SK-N-SH (cell line): ENCODE measurements around the gene PRDX5. TPM values are rescaled to one million over a fixed set of nuclear protein-coding genes. Genes with fewer than 3 reads are reported as not detected.

Source experiments
- CTCF ChIA-PET: fragments of 300-600, 350-600 bp; formaldehyde crosslinking; extraction: SDS; loops from one replicate; lab custom pipeline; 2021; lab: Yijun Ruan, JAX
- POLR2A ChIA-PET: fragments of 350-600 bp; sonication (Branson Sonifier 250); formaldehyde crosslinking; extraction: SDS; loops from one replicate; lab custom pipeline; 2020; ENCODE audit warnings: antibody characterized with exemption, inconsistent platforms; lab: Yijun Ruan, JAX
- DNase-seq: peaks from one replicate; pipeline ENCODE4 v3.0.0; 2012
- H2AFZ ChIP-seq: fragments of 200-600 bp; sonication (generic); 2 replicates; pipeline ENCODE4 v1.8.1; 2016; ENCODE audit warnings: antibody characterized with exemption, mild to moderate bottlenecking, low read depth
- H3F3A ChIP-seq: fragments of 200-600 bp; sonication (generic); replicated peaks from 2 replicates; pipeline ENCODE3; 2016; ENCODE audit warnings: antibody characterized with exemption, mild to moderate bottlenecking; ENCODE audit not compliant: insufficient read depth
- H3K27ac ChIP-seq, 2 experiments: fragments of 200-500 bp in 1 of 2; fragments of 200-600 bp in 1 of 2; sonication (Bioruptor generic) in 1 of 2; sonication (generic), shearing (Covaris generic) in 1 of 2; 2 replicates each; pipeline versions ENCODE4 v1.5.1 to v1.6.1; 2014 to 2016; ENCODE audit warnings: low read depth in 2 of 2, inconsistent platforms in 1 of 2, low read length in 1 of 2, mild to moderate bottlenecking in 1 of 2, mixed read lengths in 1 of 2
- H3K27me3 ChIP-seq: fragments of 200-600 bp; sonication (generic), shearing (Covaris generic); 2 replicates; pipeline ENCODE4 v1.6.1; 2016; ENCODE audit warnings: mixed run types; ENCODE audit not compliant: insufficient read depth
- H3K36me3 ChIP-seq, 2 experiments: fragments of 200-500 bp in 1 of 2; fragments of 200-600 bp in 1 of 2; sonication (Bioruptor generic) in 1 of 2; sonication (generic) in 1 of 2; replicated peaks in 1 of 2; 2 replicates each; pipeline versions ENCODE3 to v1.5.1; 2014 to 2016; ENCODE audit warnings: low read length in 1 of 2, mild to moderate bottlenecking in 1 of 2; ENCODE audit not compliant: insufficient read depth in 2 of 2, control insufficient read depth in 1 of 2
- H3K4me1 ChIP-seq, 2 experiments: fragments of 200-500 bp in 1 of 2; fragments of 200-600 bp in 1 of 2; sonication (Bioruptor generic) in 1 of 2; sonication (generic), shearing (Covaris generic) in 1 of 2; 2 replicates each; pipeline versions ENCODE4 v1.5.1 to v1.6.1; 2014 to 2016; ENCODE audit warnings: low read depth in 1 of 2, low read length in 1 of 2, mixed run types in 1 of 2; ENCODE audit not compliant: insufficient read depth in 2 of 2, control insufficient read depth in 1 of 2
- H3K4me2 ChIP-seq: fragments of 200-600 bp; sonication (generic), shearing (Covaris generic); 2 replicates; pipeline ENCODE4 v1.6.1; 2017; ENCODE audit warnings: mixed run types
- H3K4me3 ChIP-seq, 2 experiments: fragments of 200-500 bp in 1 of 2; fragments of 200-600 bp in 1 of 2; sonication (Bioruptor generic) in 1 of 2; sonication (generic), shearing (Covaris generic) in 1 of 2; 2 replicates each; pipeline versions ENCODE4 v1.5.1 to v1.8.1; 2014 to 2016; ENCODE audit warnings: low read depth in 2 of 2, inconsistent platforms in 1 of 2, low read length in 1 of 2, mild to moderate bottlenecking in 1 of 2, mixed read lengths in 1 of 2, moderate library complexity in 1 of 2
- H3K79me2 ChIP-seq: fragments of 200-600 bp; sonication (generic); 2 replicates; pipeline ENCODE4 v1.8.1; 2017; ENCODE audit warnings: mild to moderate bottlenecking; ENCODE audit not compliant: insufficient read depth
- H3K9ac ChIP-seq: fragments of 200-600 bp; sonication (generic); 2 replicates; pipeline ENCODE4 v1.6.1; 2017; ENCODE audit warnings: mixed run types
- H3K9me2 ChIP-seq: fragments of 200-600 bp; sonication (generic); 2 replicates; pipeline ENCODE4 v1.6.1; 2017; ENCODE audit warnings: mixed run types
- H3K9me3 ChIP-seq: fragments of 200-600 bp; sonication (generic); 2 replicates; pipeline ENCODE4 v1.6.1; 2017; ENCODE audit warnings: mixed run types, mild to moderate bottlenecking, moderate library complexity
- H4K20me1 ChIP-seq: fragments of 200-600 bp; sonication (generic); 2 replicates; pipeline ENCODE4 v1.6.1; 2017; ENCODE audit warnings: mild to moderate bottlenecking, mixed run types; ENCODE audit not compliant: insufficient read depth
- CTCF ChIP-seq: fragments of 200-600 bp; sonication (generic); IDR thresholded peaks from 2 replicates; pipeline ENCODE4 v1.6.1; 2017; ENCODE audit warnings: antibody characterized with exemption, mild to moderate bottlenecking, moderate library complexity
- ELF1 ChIP-seq: IDR thresholded peaks from 2 replicates; pipeline ENCODE4 v1.4.0; 2012
- EP300 ChIP-seq, 2 experiments: IDR thresholded peaks; 2 replicates each; pipeline versions ENCODE4 v1.4.0 to v1.6.1; 2012; ENCODE audit warnings: borderline replicate concordance in 1 of 2, low read depth in 1 of 2, low read length in 1 of 2
- GABPA ChIP-seq: IDR thresholded peaks from 2 replicates; pipeline ENCODE4 v1.4.0; 2012; ENCODE audit warnings: low read depth, mild to moderate bottlenecking
- GATA2 ChIP-seq: sonication (generic); formaldehyde crosslinking; IDR thresholded peaks from 2 replicates; pipeline ENCODE4 v1.5.0; 2020; ENCODE audit warnings: mild to moderate bottlenecking, missing genetic modification reagents
- JUND ChIP-seq: IDR thresholded peaks from 2 replicates; pipeline ENCODE4 v1.4.0; 2012
- MEF2A ChIP-seq: IDR thresholded peaks from 2 replicates; pipeline ENCODE4 v1.4.0; 2012; ENCODE audit warnings: low read depth, borderline replicate concordance
- NRF1 ChIP-seq: IDR thresholded peaks from 2 replicates; pipeline ENCODE4 v1.6.1; 2012; ENCODE audit warnings: low read depth, mild to moderate bottlenecking, low read length
- PBX3 ChIP-seq: IDR thresholded peaks from 2 replicates; pipeline ENCODE4; 2012
- POLR2AphosphoS5 ChIP-seq: IDR thresholded peaks from 2 replicates; pipeline ENCODE4 v1.6.1; 2012; ENCODE audit warnings: low read depth, low read length
- RAD21 ChIP-seq: IDR thresholded peaks from 2 replicates; pipeline ENCODE4 v1.6.1; 2012; ENCODE audit warnings: mild to moderate bottlenecking, low read length
- RCOR1 ChIP-seq: fragments of 150-350 bp; IDR thresholded peaks from 2 replicates; pipeline ENCODE4 v1.6.1; 2017; ENCODE audit warnings: antibody characterized with exemption, low read length
- TEAD4 ChIP-seq: IDR thresholded peaks from 2 replicates; pipeline ENCODE4 v1.4.0; 2012; ENCODE audit warnings: mild to moderate bottlenecking, borderline replicate concordance; ENCODE audit not compliant: insufficient read depth
- ZBTB33 ChIP-seq: IDR thresholded peaks from 2 replicates; pipeline ENCODE4 v1.4.0; 2012; ENCODE audit warnings: low read depth, borderline replicate concordance
- WGBS: methylation state at CpG from one replicate; pipeline ENCODE4 v1.1.6; 2017; ENCODE audit warnings: low lambda C conversion rate; 5-methylcytosine and 5-hydroxymethylcytosine counted together
- polyA plus RNA-seq, 3 experiments: library from polyadenylated mRNA; depleted of rRNA; stranded (reverse); fragments of >200 nt; gene quantifications; 2 replicates each; pipeline ENCODE4 v1.2.3, GENCODE V29; 2012
- TF ChIP-seq, protein P1 (sequence below): fragments of 150-350 bp; IDR thresholded peaks from 2 replicates; pipeline ENCODE4 v1.6.1; 2016; ENCODE audit warnings: mild to moderate bottlenecking, low read depth, low read length
- TF ChIP-seq, protein P2 (sequence below): IDR thresholded peaks from 2 replicates; pipeline ENCODE4 v1.4.0; 2012; ENCODE audit warnings: low read depth, borderline replicate concordance

Gene PRDX5
- polyA plus RNA-seq, 1 of the 3 experiments (the other 2 are of a cell fraction): 1,000 TPM

DNA sequence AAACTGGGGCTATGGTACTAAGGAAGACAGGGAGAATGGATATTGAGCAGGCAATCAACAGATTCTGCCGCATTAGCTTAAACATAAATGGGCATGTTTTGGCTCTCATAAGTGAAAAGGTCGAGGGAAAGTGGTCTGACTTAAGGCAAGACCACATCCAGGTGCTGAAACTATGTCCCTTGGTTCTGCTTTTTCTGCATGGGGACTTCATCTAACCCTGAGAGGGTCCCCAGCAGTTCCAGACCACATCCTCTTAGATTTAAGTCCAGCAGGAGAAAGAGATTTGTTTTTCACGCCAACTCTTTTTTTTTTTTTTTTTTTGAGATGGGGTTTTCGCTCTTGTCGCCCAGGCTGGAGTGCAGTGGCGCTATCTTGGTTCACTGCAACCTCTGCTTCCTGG is 46.5 kb downstream of the PRDX5 start:
- Histone ChIP-seq H3K27ac (no peak overlapping the region), H3K36me3 (peaks cover 25 to 54% of the 10 kb centered on the region in 2 experiments)
- POLR2A ChIA-PET: no interaction called here

DNA sequence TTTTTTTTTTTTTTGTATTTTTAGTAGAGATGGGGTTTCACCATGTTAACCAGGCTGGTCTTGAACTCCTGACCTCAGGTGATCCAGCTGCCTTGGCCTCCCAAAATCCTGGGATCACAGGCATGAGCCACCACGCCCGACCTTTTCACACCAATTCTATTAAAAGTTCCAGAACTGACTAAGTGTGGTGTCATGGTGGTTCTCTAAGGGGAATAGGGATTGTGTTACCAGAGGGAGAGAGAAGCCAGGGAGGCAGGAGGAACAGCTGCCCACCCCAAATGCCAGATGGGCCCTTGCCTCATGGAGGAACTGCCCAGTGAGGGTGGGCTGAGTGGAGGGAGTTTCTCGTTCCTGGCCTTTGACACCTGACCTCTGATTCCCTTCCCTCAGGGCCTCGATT is 47.0 kb downstream of the PRDX5 start:
- H3K27me3 ChIP-seq: no peaks in the 10 kb centered on the region
- H3K79me2 ChIP-seq: peaks cover 22% of the 10 kb centered on the region; the same call in 1 of the 2 replicates
- no peaks in the 10 kb centered on the region for H3K9me2 ChIP-seq
- ChIA-PET POLR2A (no interaction called here), CTCF (no interaction called here)
- H3K9me3 ChIP-seq: no peaks in the 10 kb centered on the region
- no peak overlapping the region for H3K27ac ChIP-seq
- DNase-seq: no peak
- WGBS: 98% methylated on average over 4 of the region's 4 CpGs
- 0 out of 2 replicates have a peak, but pooled peaks cover 4% of the 10 kb centered on the region for H4K20me1 ChIP-seq
- no peak overlapping the region for H2AFZ ChIP-seq
- H3K4me1 ChIP-seq: peaks cover 4 to 6% of the 10 kb centered on the region in 2 experiments; a peak in 2 of 4 replicates
- peaks cover 3% of the 10 kb centered on the region for H3F3A ChIP-seq
- no peak overlapping the region for H3K4me2 ChIP-seq
- peaks cover 25 to 58% of the 10 kb centered on the region in 2 experiments for H3K36me3 ChIP-seq
- H3K4me3 ChIP-seq: no peak overlapping the region
- no peak overlapping the region for H3K9ac ChIP-seq
- TF ChIP-seq EP300 (IDR thresholded peaks at IDR 0.05; ENCODE audit: borderline replicate concordance in 1 of 2, low read depth in 1 of 2, low read length in 1 of 2) (no peak), RCOR1 (no peak), ZBTB33 (no peak)
- TF ChIP-seq, protein P1, sequence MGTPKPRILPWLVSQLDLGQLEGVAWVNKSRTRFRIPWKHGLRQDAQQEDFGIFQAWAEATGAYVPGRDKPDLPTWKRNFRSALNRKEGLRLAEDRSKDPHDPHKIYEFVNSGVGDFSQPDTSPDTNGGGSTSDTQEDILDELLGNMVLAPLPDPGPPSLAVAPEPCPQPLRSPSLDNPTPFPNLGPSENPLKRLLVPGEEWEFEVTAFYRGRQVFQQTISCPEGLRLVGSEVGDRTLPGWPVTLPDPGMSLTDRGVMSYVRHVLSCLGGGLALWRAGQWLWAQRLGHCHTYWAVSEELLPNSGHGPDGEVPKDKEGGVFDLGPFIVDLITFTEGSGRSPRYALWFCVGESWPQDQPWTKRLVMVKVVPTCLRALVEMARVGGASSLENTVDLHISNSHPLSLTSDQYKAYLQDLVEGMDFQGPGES: no peak

More for the DNA sequence above, 46.5 kb downstream of the PRDX5 start:
- Histone ChIP-seq H4K20me1 (0 out of 2 replicates have a peak, but pooled peaks cover 5% of the 10 kb centered on the region), H3K9me2 (no peaks in the 10 kb centered on the region), H3K27me3 (no peaks in the 10 kb centered on the region), H2AFZ (no peak overlapping the region), H3K4me3 (no peak overlapping the region), H3K79me2 (peaks cover 27% of the 10 kb centered on the region), H3K4me2 (no peak overlapping the region), H3K4me1 (peaks cover 8 to 11% of the 10 kb centered on the region in 2 experiments; a peak in 2 of 4 replicates), H3K9me3 (no peaks in the 10 kb centered on the region), H3K9ac (no peak overlapping the region), H3F3A (peaks cover 3% of the 10 kb centered on the region)
- TF ChIP-seq PBX3 (no peak), GATA2 (CRISPR knock-in tag) (no peak), NRF1 (no peak), TEAD4 (no peak), CTCF (no peak), JUND (no peak), MEF2A (no peak), GABPA (no peak), RAD21 (no peak), POLR2AphosphoS5 (no peak), ELF1 (no peak)
- TF ChIP-seq, protein P2, sequence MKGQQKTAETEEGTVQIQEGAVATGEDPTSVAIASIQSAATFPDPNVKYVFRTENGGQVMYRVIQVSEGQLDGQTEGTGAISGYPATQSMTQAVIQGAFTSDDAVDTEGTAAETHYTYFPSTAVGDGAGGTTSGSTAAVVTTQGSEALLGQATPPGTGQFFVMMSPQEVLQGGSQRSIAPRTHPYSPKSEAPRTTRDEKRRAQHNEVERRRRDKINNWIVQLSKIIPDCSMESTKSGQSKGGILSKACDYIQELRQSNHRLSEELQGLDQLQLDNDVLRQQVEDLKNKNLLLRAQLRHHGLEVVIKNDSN: no peak
- over 99% methylated on average over 6 of the region's 6 CpGs for WGBS
- no peak for DNase-seq
- CTCF ChIA-PET: no interaction called here
